Right cardiac atrium (tissue), 5 donors: ENCODE data around the gene KDM5B. TPM values are rescaled to one million over a fixed set of nuclear protein-coding genes. Genes with fewer than 3 reads are reported as not detected.
"Not testable (repeated sequence)": the region's sequence is repeated elsewhere in the genome, so short reads cannot be mapped to it uniquely, and the experiment has no call there.

ENCODE experiments used
- ATAC-seq, 2 donors: fragments of 200-7000 bp; cut with Tn5 transposase; one replicate each; pipeline versions ENCODE4 v1.8.0 to v1.9.1; 2020; ENCODE audit warnings: moderate library complexity in 2 of 2, mild to moderate bottlenecking in 1 of 2
- DNase-seq, 3 donors: peaks; one replicate each; pipeline ENCODE4 v3.0.0-alpha.2; 2020
- H3K27ac ChIP-seq: one replicate; pipeline ENCODE4 v1.5.1; 2013; ENCODE audit warnings: mild to moderate bottlenecking, low read length, control low read depth, moderate library complexity
- H3K27me3 ChIP-seq: one replicate; pipeline ENCODE4 v1.6.1; 2013; ENCODE audit not compliant: control insufficient read depth, insufficient read depth
- H3K4me1 ChIP-seq: one replicate; pipeline ENCODE4 v1.6.1; 2013; ENCODE audit warnings: low read length; ENCODE audit not compliant: control insufficient read depth, insufficient read depth
- H3K4me3 ChIP-seq: one replicate; pipeline ENCODE4 v1.5.1; 2013; ENCODE audit warnings: low read length, control low read depth
- H3K9me3 ChIP-seq: one replicate; pipeline ENCODE4 v1.6.1; 2013; ENCODE audit warnings: low read length; ENCODE audit not compliant: control insufficient read depth
- WGBS: extraction: QIAGEN DNeasy Blood & Tissue Kit; methylation state at CpG from one replicate; pipeline ENCODE4 v1.1.7; 2013; 5-methylcytosine and 5-hydroxymethylcytosine counted together
- intact Hi-C, 4 donors: fragments of 100-400 bp; cut with DNase I; formaldehyde crosslinking; loops; one replicate each; pipeline versions ENCODE4 v1.11.0 to v1.14.0; 2022 to 2023
- polyA plus RNA-seq: library from polyadenylated mRNA; stranded (reverse); fragments of 200-250 nt; gene quantifications from one replicate; pipeline ENCODE4 v1.2.3, GENCODE V29; 2013
- total RNA-seq, 4 donors: library from RNA; stranded (reverse); fragmentation: NEBNext Ultra II Directional; extraction: Animal tissue kit (Norgen Biotek cat#: 25700); gene quantifications; one replicate each; pipeline ENCODE4 v1.2.1, GENCODE V29; 2021
- donor health status: healthy with polysubstance abuse.
- donor health status: DM: no; HTN: yes; CAD: no.
- donor health status: DM: no; HTN: no; CAD: no.
- donor health status: DM: no; HTN: yes; CAD: no; lungs with severe emphysema.
- donor health status: DM: yes; HTN: yes; CAD: no.

Gene KDM5B
- total and polyA plus RNA-seq, 5 donors, result 7.4 to 22.0 (median 18.9) TPM

DNA sequence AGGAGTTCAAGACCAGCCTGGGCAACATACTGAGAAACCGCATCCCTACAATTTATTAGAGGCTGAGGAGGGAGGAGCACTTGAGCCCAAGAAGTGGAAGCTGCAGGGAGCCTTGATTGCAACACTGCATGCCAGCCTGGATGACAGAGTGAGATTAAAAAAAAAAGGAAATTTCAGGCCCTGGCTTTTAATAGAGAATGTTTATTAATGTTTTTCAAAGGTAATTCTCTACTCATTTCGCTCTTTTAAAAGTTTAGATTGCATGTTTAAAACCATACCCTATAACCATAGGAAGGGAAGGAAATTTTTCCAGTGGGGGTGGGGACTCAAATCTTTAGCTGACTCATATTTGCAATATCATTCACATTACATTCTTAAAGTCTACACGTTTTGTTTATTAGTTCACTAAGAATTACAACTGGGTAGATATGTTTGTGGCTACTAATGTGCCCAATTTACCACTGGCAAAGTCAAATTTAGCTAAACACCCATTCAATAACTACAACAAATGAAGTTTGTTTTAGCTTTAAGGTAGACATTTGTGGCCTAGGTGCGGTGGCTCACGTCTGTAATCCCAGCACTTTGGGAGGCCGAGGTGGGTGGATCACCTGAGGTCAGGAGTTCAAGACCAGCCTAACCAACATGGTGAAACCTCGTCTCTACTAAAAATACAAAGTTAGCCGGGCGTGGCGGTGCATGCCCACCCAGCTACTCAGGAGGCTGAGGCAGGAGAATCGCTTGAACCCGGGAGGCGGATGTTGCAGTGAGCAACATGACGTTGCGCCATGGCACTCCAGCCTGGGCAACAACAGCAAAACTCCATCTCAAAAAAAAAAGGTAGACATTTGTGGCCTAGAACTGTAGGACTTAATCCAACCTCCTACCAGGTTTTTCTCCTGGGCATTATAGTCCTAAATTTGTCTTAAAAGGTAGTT is 5.0 kb downstream of the KDM5B start:
- Histone ChIP-seq H3K27me3 (no peaks in the 10 kb centered on the region), H3K4me3 (no peak overlapping the region), H3K4me1 (no peaks in the 10 kb centered on the region), H3K27ac (no peak overlapping the region), H3K9me3 (no peaks in the 10 kb centered on the region)
- intact Hi-C loops, result no loop called here
- ATAC-seq (no peak), DNase-seq (no peak)
- 87% methylated on average over 15 of the region's 15 CpGs for WGBS

DNA sequence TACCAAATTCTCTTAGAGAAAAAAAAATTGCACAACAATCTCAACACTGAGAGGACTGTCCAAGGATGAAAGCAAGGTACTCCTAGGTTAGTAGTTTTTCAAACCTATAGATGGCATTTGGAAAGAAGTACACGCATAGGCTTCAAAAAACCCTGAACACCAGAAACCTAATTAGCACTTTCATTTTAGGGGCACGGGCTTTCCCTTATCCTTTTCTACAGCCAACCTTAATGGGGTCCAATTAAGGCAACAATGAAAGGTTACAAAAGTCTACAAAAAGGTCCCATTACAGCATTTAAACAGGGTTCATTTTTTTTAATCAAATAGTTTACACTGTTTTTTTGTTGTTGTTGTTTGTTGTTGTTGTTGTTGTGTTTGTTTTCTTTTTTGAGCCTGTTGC is 6.2 kb downstream of the KDM5B start:
- H3K27ac ChIP-seq, result no peak overlapping the region
- H3K27me3 ChIP-seq, result no peaks in the 10 kb centered on the region
- ATAC-seq (no peak), DNase-seq (no peak)
- no peaks in the 10 kb centered on the region for H3K9me3 ChIP-seq
- H3K4me3 ChIP-seq, result no peak overlapping the region
- WGBS, result 87% methylated on average over 2 of the region's 2 CpGs
- no peaks in the 10 kb centered on the region for H3K4me1 ChIP-seq
- intact Hi-C loops, result no loop called here

DNA sequence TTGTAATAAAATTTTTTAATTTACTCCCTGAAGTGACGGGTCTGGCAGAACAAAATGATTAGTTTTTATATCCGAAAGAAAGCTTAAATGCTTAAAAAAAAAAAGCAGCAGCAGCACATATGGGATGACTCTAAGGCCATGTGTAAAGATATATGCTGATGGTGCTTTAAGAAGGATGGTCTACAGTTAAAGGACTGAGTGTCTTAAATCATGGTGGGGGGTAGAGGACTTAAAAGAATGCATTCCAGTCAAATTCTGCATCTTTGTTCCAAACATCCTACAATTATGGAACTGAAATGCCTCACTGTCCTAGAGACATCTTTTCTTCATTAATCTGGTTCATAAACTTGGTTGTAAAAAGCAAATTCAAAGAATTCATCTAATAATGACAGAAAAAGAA is 7.0 kb downstream of the KDM5B start:
- intact Hi-C loops, result no loop called here
- Histone ChIP-seq H3K27me3 (no peaks in the 10 kb centered on the region), H3K4me3 (no peak overlapping the region), H3K4me1 (no peaks in the 10 kb centered on the region), H3K9me3 (no peaks in the 10 kb centered on the region), H3K27ac (no peak overlapping the region)
- no peak for ATAC-seq
- WGBS, result 92% methylated on average over 2 of the region's 2 CpGs
- no peak for DNase-seq

DNA sequence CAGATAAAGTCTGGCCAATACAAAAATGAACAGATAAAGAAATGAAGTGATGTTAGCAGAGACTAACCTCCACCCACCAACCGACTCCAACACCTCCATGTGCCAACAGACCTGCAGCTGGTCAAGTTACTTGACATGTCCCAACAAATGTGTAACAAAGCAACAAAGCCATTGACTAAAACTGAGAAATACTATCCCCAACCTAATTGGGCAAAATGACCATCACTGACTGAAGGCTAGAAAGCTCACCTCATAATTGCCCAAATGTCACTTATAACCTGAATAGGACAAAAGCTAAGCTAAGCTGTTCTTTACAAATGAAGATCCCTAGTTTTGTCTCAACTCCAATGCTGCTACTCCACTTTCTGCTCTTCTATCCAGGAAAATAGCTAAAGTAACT is 7.5 kb downstream of the KDM5B start:
- Histone ChIP-seq H3K4me1 (no peaks in the 10 kb centered on the region), H3K27me3 (no peaks in the 10 kb centered on the region), H3K27ac (no peak overlapping the region), H3K4me3 (no peak overlapping the region), H3K9me3 (no peaks in the 10 kb centered on the region)
- intact Hi-C loops, result no loop called here
- DNase-seq, result no peak
- 88% methylated on average over 1 of the region's 1 CpG for WGBS
- ATAC-seq, result no peak

DNA sequence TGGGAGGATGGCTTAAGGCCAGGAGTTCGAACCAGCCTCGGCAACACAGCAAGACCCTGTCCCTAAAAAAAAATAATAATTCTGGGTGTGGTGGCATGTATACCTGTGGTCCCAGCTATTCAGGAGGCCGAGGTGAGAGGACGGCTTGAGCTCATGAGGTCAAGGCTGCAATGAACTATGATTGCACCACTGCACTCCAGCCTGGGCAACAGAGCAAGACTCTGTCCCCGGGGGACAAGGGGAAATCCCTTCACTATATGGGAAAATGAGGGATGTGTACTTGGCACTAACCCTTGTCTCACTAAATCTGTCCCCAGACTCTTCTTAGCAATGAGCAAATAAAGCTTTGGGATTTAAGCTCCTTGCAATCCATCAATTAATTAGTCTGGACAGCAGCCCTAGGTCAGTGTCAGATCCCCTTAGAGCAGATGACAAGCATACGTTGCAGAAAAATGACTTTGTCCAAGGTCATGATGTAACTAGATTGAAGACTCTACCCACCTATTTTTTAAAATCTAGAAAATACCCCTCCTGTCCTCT is 9.4 kb downstream of the KDM5B start:
- intact Hi-C loops, result no loop called here
- ATAC-seq, result no peak
- no peak overlapping the region for H3K4me3 ChIP-seq

DNA sequence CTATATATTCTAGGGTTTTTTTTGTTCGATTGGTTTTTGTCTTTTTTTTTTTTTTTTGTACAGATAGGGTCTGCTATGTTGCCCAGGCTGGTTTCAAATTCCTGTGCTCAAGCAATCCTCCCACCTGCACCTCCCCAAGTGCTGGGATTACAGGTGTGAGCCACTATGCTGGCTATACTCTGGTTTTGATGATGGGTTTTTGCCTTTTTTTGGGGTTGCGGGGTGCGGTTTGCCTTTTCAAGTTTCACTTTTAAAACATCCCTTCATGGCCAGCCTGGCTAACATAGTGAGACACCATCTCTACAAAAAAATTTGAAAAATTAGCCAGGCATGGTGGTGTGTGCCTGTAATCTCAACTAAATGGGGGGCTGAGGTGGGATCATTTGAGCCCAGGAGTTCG is 10.0 kb downstream of the KDM5B start:
- 94% methylated on average over 4 of the region's 4 CpGs for WGBS
- intact Hi-C loops, result no loop called here
- Histone ChIP-seq H3K4me1 (no peaks in the 10 kb centered on the region), H3K4me3 (no peak overlapping the region), H3K27ac (no peak overlapping the region), H3K27me3 (no peaks in the 10 kb centered on the region), H3K9me3 (no peaks in the 10 kb centered on the region)
- no peak for DNase-seq
- ATAC-seq, result no peak

More for the DNA sequence above, 9.4 kb downstream of the KDM5B start:
- no peaks in the 10 kb centered on the region for H3K4me1 ChIP-seq
- H3K27me3 ChIP-seq, result no peaks in the 10 kb centered on the region
- WGBS, result 71% methylated on average over 6 of the region's 6 CpGs
- H3K27ac ChIP-seq, result no peak overlapping the region
- no peak for DNase-seq
- no peaks in the 10 kb centered on the region for H3K9me3 ChIP-seq

DNA sequence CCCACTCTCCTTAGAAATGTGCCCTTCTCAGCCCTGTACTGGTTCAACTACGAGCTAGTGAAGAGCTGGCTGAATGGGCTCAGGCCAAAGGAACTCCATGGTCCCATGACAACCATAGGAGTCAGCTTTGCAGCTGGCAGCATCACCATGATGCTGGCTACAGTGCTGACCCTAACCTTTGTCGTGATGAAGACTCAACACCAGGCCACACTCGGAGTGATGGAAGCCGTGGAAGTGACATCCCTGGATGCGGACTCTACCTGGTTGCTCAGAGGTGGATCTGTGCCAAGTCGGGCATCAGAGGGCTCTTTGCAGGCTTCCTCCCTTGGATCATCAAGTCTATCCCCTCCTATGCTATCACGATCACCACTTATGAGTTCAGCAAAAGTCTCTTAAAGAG is 11.6 kb downstream of the KDM5B start:
- WGBS, result 93% methylated on average over 7 of the region's 7 CpGs
- ATAC-seq (peak; percentile 16 to 18), DNase-seq (no peak)
- H3K27ac ChIP-seq, result no peak overlapping the region
- no peaks in the 10 kb centered on the region for H3K4me1 ChIP-seq
- H3K9me3 ChIP-seq, result no peaks in the 10 kb centered on the region
- intact Hi-C loops, result no loop called here
- no peak overlapping the region for H3K4me3 ChIP-seq
- H3K27me3 ChIP-seq, result no peaks in the 10 kb centered on the region

DNA sequence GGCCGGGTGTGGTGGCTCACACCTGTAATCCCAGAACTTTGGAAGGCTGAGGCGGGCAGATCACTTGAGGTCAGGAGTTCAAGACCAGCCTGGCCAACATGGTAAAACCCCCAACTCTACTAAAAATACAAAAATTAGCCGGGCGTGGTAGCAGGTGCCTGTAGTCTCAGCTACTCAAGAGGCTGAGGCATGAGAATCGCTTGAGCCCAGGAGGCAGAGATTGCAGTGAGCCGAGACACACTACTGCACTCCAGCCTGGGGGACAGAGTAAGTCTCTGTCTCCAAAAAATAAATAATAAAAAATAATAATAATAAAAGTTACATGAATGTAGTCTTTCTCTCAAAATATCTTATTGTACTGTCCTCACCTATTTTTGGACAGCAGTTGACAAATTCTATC is 13.3 kb downstream of the KDM5B start:
- intact Hi-C loops, H3K27ac ChIP-seq, DNase-seq, H3K4me3 ChIP-seq, H3K9me3 ChIP-seq, H3K27me3 ChIP-seq, H3K4me1 ChIP-seq, ATAC-seq: not testable (repeated sequence)
- 98% methylated on average over 6 of the region's 6 CpGs for WGBS

DNA sequence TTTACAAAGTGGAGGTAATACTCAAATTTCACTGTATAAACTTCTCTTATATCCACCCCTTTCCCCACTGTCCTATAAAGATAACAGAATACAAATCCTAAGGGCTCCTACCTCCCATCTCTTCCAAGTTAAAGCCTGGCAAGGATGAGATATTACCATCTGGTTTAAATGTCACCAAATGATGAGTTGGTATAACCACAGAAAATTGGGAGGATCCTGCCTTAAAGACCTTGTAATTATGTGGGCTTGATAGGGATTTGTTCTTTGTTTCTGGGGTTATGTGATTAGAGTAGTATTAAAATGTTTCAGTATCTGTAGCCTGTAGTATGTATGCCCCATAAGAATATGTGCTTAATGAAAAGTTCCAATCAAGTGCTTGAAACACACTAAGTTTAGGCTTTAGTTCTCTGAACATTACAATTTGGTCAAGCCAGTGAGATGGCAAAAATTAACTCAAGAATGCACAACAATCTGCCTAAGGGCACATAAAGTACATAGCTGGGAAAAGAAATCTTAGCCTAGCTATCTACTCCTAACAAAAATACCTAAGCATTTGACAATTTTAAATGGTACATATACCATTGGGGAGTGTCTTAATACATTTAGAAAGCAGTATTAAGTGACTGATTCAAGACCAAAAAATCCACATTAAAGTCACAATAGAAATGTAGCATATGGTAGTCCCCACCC is 14.0 kb downstream of the KDM5B start:
- no peak overlapping the region for H3K27ac ChIP-seq
- no peaks in the 10 kb centered on the region for H3K4me1 ChIP-seq
- H3K4me3 ChIP-seq, result no peak overlapping the region
- intact Hi-C loops, result no loop called here
- H3K27me3 ChIP-seq, result no peaks in the 10 kb centered on the region
- no peak for DNase-seq
- H3K9me3 ChIP-seq, result no peaks in the 10 kb centered on the region
- ATAC-seq, result no peak

DNA sequence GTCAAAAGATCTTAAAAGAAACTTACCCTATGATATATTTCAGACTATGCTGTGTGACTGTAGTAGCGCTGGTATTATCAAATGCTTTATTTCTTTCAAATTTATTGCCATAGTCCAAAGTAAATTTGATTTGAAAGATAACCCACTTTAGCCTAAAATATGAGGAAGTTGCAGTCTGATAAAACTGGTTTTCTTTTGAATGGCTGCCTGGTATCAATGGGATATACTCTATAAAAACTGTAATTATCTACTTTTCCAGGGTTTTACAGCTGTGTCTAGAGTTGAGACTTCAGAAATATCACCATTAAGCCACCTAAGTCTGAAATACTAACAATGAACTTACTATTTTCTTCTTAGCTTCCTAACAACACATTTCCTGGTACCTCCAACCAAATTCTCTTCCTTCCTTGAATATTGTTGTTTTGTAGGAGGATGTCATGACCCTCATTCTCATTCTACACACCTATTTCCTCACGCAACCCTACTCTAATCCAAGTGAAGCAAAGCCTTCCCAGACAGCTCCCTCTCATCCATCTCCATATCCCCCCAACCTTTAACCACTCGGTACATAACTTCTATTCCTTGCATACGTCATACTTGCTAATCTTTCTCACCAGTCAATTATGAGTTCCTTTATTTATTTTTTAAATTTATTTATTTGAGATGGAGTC is 17.0 kb downstream of the KDM5B start:
- no peak overlapping the region for H3K27ac ChIP-seq
- ATAC-seq (no peak), DNase-seq (no peak)
- 66% methylated on average over 4 of the region's 4 CpGs for WGBS
- no peaks in the 10 kb centered on the region for H3K27me3 ChIP-seq
- no peaks in the 10 kb centered on the region for H3K9me3 ChIP-seq
- no peak overlapping the region for H3K4me3 ChIP-seq
- intact Hi-C loops, result no loop called here
- no peaks in the 10 kb centered on the region for H3K4me1 ChIP-seq

DNA sequence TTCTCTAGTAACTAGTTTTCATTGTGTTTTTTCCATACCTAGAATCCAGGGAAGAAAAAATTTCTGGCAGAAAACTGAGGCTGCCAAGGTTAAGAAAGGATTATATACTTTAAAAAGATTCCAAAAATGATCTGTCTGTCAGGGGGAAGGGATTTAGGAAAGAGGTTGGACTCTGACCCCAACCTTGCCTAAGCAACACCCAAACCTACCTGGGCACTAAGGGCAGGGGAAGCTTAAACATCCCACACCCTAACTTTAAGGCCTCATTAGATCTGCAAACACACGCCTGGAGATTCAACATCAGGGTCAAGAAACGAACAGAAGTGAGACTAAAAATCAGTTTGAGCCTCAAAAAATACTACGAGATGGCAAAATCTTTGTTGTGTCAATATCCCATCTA is 19.4 kb downstream of the KDM5B start:
- Histone ChIP-seq H3K4me3 (no peak overlapping the region), H3K9me3 (no peaks in the 10 kb centered on the region), H3K27ac (no peak overlapping the region), H3K27me3 (no peaks in the 10 kb centered on the region), H3K4me1 (peaks cover 3% of the 10 kb centered on the region)
- ATAC-seq (no peak), DNase-seq (no peak)
- intact Hi-C loops, result no loop called here
- WGBS, result 79% methylated on average over 3 of the region's 3 CpGs
